PC-3 (cell line): Measurements from ENCODE around the gene KDM3A. TPM values are rescaled to one million over a fixed set of nuclear protein-coding genes. Genes with fewer than 3 reads are reported as not detected.

ENCODE experiments used
- ATAC-seq: fragments of 200-7000 bp; cut with Tn5 transposase; 2 replicates; pipeline ENCODE4 v1.9.1; 2020; ENCODE audit warnings: mild to moderate bottlenecking, moderate library complexity
- BruUV-seq: library from RNA; stranded (reverse); fragments of 400-500 nt; replicated peaks from 2 replicates; lab custom pipeline; 2021; lab: Mats Ljungman, UMichigan
- CTCF ChIA-PET: fragments of 300-600 bp; sonication (Branson Sonifier 250); formaldehyde crosslinking; loops from one replicate; lab custom pipeline; 2022; ENCODE audit warnings: antibody characterized with exemption; lab: Charles Lee
- POLR2A ChIA-PET: fragments of 300-600 bp; sonication (Branson Sonifier 250); formaldehyde crosslinking; loops from one replicate; lab custom pipeline; 2022; ENCODE audit warnings: antibody characterized with exemption; ENCODE audit not compliant: unreplicated experiment; lab: Charles Lee
- DNase-seq: peaks from one replicate; pipeline ENCODE4 v3.0.0-alpha.2; 2015
- H2AFZ ChIP-seq: fragments of 300-600 bp; sonication (generic); 2 replicates; pipeline ENCODE4 v1.6.0; 2016; ENCODE audit warnings: antibody characterized with exemption, low read length
- H3F3A ChIP-seq: fragments of 300-600 bp; sonication (generic); one replicate; pipeline ENCODE4 v1.6.0; 2017; ENCODE audit warnings: antibody characterized with exemption, low read length, control low read depth, mild to moderate bottlenecking; ENCODE audit not compliant: unreplicated experiment
- H3K27ac ChIP-seq: fragments of 300-600 bp; sonication (generic); 2 replicates; pipeline ENCODE4 v1.5.1; 2016; ENCODE audit warnings: mild to moderate bottlenecking, low read length
- H3K27me3 ChIP-seq: fragments of 300-600 bp; sonication (generic); 2 replicates; pipeline ENCODE4 v1.6.1; 2016; ENCODE audit warnings: low read length, mixed read lengths
- H3K36me3 ChIP-seq: fragments of 300-600 bp; sonication (generic); 2 replicates; pipeline ENCODE4 v1.6.1; 2016; ENCODE audit warnings: low read depth, mixed run types, low read length, mixed read lengths
- H3K4me1 ChIP-seq: fragments of 300-600 bp; sonication (generic); 2 replicates; pipeline ENCODE4 v1.5.1; 2016; ENCODE audit warnings: low read length; ENCODE audit not compliant: insufficient read depth
- H3K4me2 ChIP-seq: fragments of 300-600 bp; sonication (generic); 2 replicates; pipeline ENCODE4 v1.6.0; 2016; ENCODE audit warnings: low read length
- H3K4me3 ChIP-seq: fragments of 300-600 bp; sonication (generic); 2 replicates; pipeline ENCODE4 v1.5.1; 2016; ENCODE audit warnings: mild to moderate bottlenecking, low read length, mixed read lengths
- H3K79me2 ChIP-seq: fragments of 300-600 bp; sonication (generic); 2 replicates; pipeline ENCODE4 v1.6.1; 2017; ENCODE audit warnings: low read length, mixed read lengths
- H3K9ac ChIP-seq: fragments of 300-600 bp; sonication (generic); 2 replicates; pipeline ENCODE4 v1.6.0; 2016; ENCODE audit warnings: mild to moderate bottlenecking, low read length
- H3K9me2 ChIP-seq: fragments of 300-600 bp; sonication (generic); replicated peaks from 2 replicates; pipeline ENCODE4 v1.6.1; 2016; ENCODE audit warnings: mixed run types, low read length, mixed read lengths
- H3K9me3 ChIP-seq: fragments of 300-600 bp; sonication (generic); 2 replicates; pipeline ENCODE4 v1.6.1; 2016; ENCODE audit warnings: low read length, mixed read lengths
- H4K20me1 ChIP-seq: fragments of 300-600 bp; sonication (generic); 2 replicates; pipeline ENCODE4 v1.6.1; 2016; ENCODE audit warnings: low read length, mixed read lengths
- EZH2 ChIP-seq: fragments of 300-600 bp; sonication (generic); IDR thresholded peaks from one replicate; pipeline ENCODE4 v1.6.1; 2017; ENCODE audit warnings: antibody characterized with exemption, mild to moderate bottlenecking, low read length; ENCODE audit not compliant: unreplicated experiment
- EZH2phosphoT487 ChIP-seq: fragments of 300-600 bp; sonication (generic); IDR thresholded peaks from 2 replicates; pipeline ENCODE4 v1.6.1; 2018; ENCODE audit warnings: mild to moderate bottlenecking, antibody characterized with exemption, low read length, borderline replicate concordance
- intact Hi-C: fragments of 100-400 bp; cut with micrococcal nuclease; formaldehyde crosslinking; loops from 2 replicates; pipeline ENCODE4 v1.9.0; 2023
- total RNA-seq: library from RNA; depleted of rRNA; stranded (reverse); fragments of >200 nt; gene quantifications from 2 replicates; pipeline ENCODE4 v1.2.3, GENCODE V29; 2014
- TF ChIP-seq, protein P1 (sequence below): fragments of 300-600 bp; sonication (generic); conservative IDR thresholded peaks from 2 replicates; pipeline ENCODE4 v1.5.1; 2017; ENCODE audit warnings: antibody characterized with exemption, low read depth, mild to moderate bottlenecking, low read length

The KDM3A gene
- total RNA-seq, 1 experiment from 2014 or later: 32.2 TPM

GRCh38 chr2:86441882-86442641, 891 bp downstream of the KDM3A start:
- CTCF ChIA-PET: interaction anchor here (0.7 kb wide), 2 partner anchors 30 to 119 kb away, joined by 5 to 6 read pairs; no protein-coding TSS in a partner anchor
- intact Hi-C loops: loop anchor here (2.0 to 5.0 kb wide), 7 partner anchors 35 to 335 kb away; partner anchors contain the start of genes CHMP3, IMMT, POLR1A and PTCD3
- POLR2A ChIA-PET: interaction anchor here (0.6 to 1.0 kb wide), 4 partner anchors 12 to 75 kb away, joined by 3 to 12 read pairs (median 6); no protein-coding TSS in a partner anchor
- Histone ChIP-seq H3K36me3 (peaks cover 48% of the 10 kb centered on the region), H4K20me1 (peaks cover 48% of the 10 kb centered on the region), H2AFZ (peak overlapping the region; percentile 46), H3K9me3 (peaks cover 21% of the 10 kb centered on the region), H3K9me2 (no peaks in the 10 kb centered on the region), H3K79me2 (peaks cover 53% of the 10 kb centered on the region), H3K9ac (peak overlapping the region; percentile 52), H3K27me3 (no peaks in the 10 kb centered on the region), H3K4me3 (peak overlapping the region; percentile 81), H3F3A (no peaks in the 10 kb centered on the region), H3K4me1 (peaks cover 34% of the 10 kb centered on the region), H3K4me2 (peak overlapping the region; percentile 98), H3K27ac (no peak overlapping the region)
- peak; percentile 43 for DNase-seq
- TF ChIP-seq, protein P1, sequence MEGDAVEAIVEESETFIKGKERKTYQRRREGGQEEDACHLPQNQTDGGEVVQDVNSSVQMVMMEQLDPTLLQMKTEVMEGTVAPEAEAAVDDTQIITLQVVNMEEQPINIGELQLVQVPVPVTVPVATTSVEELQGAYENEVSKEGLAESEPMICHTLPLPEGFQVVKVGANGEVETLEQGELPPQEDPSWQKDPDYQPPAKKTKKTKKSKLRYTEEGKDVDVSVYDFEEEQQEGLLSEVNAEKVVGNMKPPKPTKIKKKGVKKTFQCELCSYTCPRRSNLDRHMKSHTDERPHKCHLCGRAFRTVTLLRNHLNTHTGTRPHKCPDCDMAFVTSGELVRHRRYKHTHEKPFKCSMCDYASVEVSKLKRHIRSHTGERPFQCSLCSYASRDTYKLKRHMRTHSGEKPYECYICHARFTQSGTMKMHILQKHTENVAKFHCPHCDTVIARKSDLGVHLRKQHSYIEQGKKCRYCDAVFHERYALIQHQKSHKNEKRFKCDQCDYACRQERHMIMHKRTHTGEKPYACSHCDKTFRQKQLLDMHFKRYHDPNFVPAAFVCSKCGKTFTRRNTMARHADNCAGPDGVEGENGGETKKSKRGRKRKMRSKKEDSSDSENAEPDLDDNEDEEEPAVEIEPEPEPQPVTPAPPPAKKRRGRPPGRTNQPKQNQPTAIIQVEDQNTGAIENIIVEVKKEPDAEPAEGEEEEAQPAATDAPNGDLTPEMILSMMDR: no peak
- TF ChIP-seq EZH2phosphoT487: no peak
- no peak for TF ChIP-seq EZH2
- ATAC-seq: peak; percentile 7
- TSS peak; percentile 36 for BruUV-seq

GRCh38 chr2:86442642-86443005, 1.5 kb downstream of the KDM3A start:
- Histone ChIP-seq H3K4me2 (peak overlapping the region; percentile 98), H3K79me2 (peaks cover 59% of the 10 kb centered on the region), H3F3A (no peaks in the 10 kb centered on the region), H3K4me1 (peaks cover 34% of the 10 kb centered on the region), H3K27me3 (no peaks in the 10 kb centered on the region), H3K9me2 (no peaks in the 10 kb centered on the region), H3K9ac (peak overlapping the region; percentile 52; the same call in 1 of the 2 replicates), H3K9me3 (peaks cover 19% of the 10 kb centered on the region), H3K36me3 (peaks cover 52% of the 10 kb centered on the region), H3K4me3 (peak overlapping the region; percentile 81), H4K20me1 (peaks cover 54% of the 10 kb centered on the region), H3K27ac (no peak overlapping the region), H2AFZ (peak overlapping the region; percentile 46)
- DNase-seq (peak; percentile 87), ATAC-seq (peak; percentile 76)
- no TSS peak for BruUV-seq
- ChIA-PET POLR2A (interaction anchor here (1.0 kb wide), 1 partner anchor 11 kb away, joined by 7 read pairs; no protein-coding TSS in a partner anchor), CTCF (no interaction called here)
- TF ChIP-seq, protein P1: no peak
- no peak for TF ChIP-seq EZH2phosphoT487
- TF ChIP-seq EZH2: no peak
- intact Hi-C loops: loop anchor here (5.0 kb wide), 5 partner anchors 35 to 335 kb away; partner anchors contain the start of genes POLR1A and PTCD3
